Loucy (cell line): Measurements from ENCODE around the gene ZNF41.

Source experiments
- H2AFZ ChIP-seq: fragments of 200-600 bp; sonication (generic); 2 replicates; pipeline ENCODE4 v1.6.0; 2016; ENCODE audit warnings: antibody characterized with exemption, mild to moderate bottlenecking, low read length, moderate library complexity
- H3F3A ChIP-seq: fragments of 200-600 bp; 2 replicates; pipeline ENCODE4 v1.6.0; 2016; ENCODE audit warnings: antibody characterized with exemption, low read depth, mild to moderate bottlenecking
- H3K27me3 ChIP-seq: fragments of 200-600 bp; sonication (generic); 2 replicates; pipeline ENCODE4 v1.6.1; 2014; ENCODE audit warnings: low read length, mild to moderate bottlenecking; ENCODE audit not compliant: insufficient read depth, poor library complexity, severe bottlenecking
- H3K36me3 ChIP-seq: fragments of 200-600 bp; sonication (generic); 2 replicates; pipeline ENCODE4 v1.6.1; 2016; ENCODE audit warnings: low read length; ENCODE audit not compliant: insufficient read depth
- H3K4me1 ChIP-seq: fragments of 200-600 bp; sonication (generic); 2 replicates; pipeline ENCODE4 v1.5.1; 2014; ENCODE audit warnings: low read length, mild to moderate bottlenecking; ENCODE audit not compliant: insufficient read depth, poor library complexity, severe bottlenecking
- H3K4me2 ChIP-seq: fragments of 200-600 bp; sonication (generic); 2 replicates; pipeline ENCODE4 v1.6.0; 2014; ENCODE audit warnings: antibody characterized with exemption, low read length, low read depth, mild to moderate bottlenecking; ENCODE audit not compliant: poor library complexity, severe bottlenecking
- H3K4me3 ChIP-seq: fragments of 200-600 bp; sonication (generic); 2 replicates; pipeline ENCODE4 v1.5.1; 2014; ENCODE audit warnings: low read length, mild to moderate bottlenecking, mixed read lengths; ENCODE audit not compliant: poor library complexity, severe bottlenecking
- H3K79me2 ChIP-seq: fragments of 200-600 bp; sonication (generic); 2 replicates; pipeline ENCODE4 v1.6.1; 2014; ENCODE audit warnings: low read length; ENCODE audit not compliant: insufficient read depth
- H3K9ac ChIP-seq: fragments of 200-600 bp; sonication (generic); 2 replicates; pipeline ENCODE4 v1.6.0; 2014; ENCODE audit warnings: mild to moderate bottlenecking, low read depth, low read length, moderate library complexity; ENCODE audit not compliant: poor library complexity, severe bottlenecking
- H3K9me2 ChIP-seq: fragments of 200-600 bp; sonication (generic); replicated peaks from 2 replicates; pipeline ENCODE4 v1.6.1; 2016; ENCODE audit warnings: low read depth, low read length, mixed read lengths
- H3K9me3 ChIP-seq: fragments of 200-600 bp; sonication (generic); 2 replicates; pipeline ENCODE4 v1.6.1; 2014; ENCODE audit warnings: mild to moderate bottlenecking, antibody characterized with exemption, low read length, low read depth; ENCODE audit not compliant: insufficient read depth
- H4K20me1 ChIP-seq: fragments of 200-600 bp; sonication (generic); 2 replicates; pipeline ENCODE4 v1.6.0; 2014; ENCODE audit warnings: antibody characterized with exemption, low read length, mild to moderate bottlenecking; ENCODE audit not compliant: insufficient read depth, poor library complexity, severe bottlenecking
- EZH2phosphoT487 ChIP-seq: fragments of 200-600 bp; IDR thresholded peaks from 2 replicates; pipeline ENCODE4 v1.6.1; 2018; ENCODE audit warnings: antibody characterized with exemption, mild to moderate bottlenecking, moderate library complexity, borderline replicate concordance
- TF ChIP-seq, protein P1 (sequence below): fragments of 200-600 bp; sonication (generic); conservative IDR thresholded peaks from 2 replicates; pipeline ENCODE4 v1.5.1; 2014; ENCODE audit warnings: mild to moderate bottlenecking, antibody characterized with exemption, low read length

The ZNF41 gene

DNA sequence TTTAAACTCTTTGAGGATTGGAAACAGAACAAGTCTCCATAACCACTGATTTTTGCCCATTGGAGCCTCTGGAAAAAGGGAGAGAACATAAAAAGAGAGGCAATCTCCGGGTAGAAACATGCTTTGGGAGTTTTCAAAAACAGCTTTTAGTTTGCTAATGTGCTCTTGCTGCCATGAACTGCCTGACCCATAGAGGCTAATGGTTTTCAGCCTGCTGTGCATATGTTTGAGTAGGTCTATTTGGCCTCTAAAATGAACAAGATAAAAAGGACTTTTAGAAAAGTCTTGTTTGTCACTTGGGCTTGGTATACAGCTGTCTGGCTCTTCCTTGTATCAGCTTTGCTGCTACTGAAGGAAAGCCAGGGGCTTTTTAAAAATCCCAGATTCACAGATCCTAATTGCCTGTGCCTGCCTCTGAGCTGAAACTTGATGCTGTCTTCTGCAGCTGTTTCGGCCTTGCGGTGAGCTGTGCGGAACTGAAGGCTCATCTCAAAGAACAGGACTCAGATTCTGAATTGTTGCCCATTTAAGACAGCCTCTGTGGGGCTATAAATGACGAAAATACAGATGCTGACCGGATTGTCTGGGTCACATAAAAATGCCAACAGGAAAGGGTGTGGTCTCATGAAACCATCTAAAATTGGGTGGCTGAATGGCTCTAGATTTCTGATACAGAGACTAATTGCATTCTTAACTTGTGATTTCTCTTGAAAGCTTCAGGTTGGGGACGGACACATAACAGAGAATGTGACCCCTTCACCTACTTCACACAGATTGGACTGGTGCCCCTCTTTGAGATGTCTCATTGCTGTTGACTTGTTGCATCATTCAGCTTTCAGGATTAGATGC, 18.4 kb upstream of the ZNF41 start:
- Histone ChIP-seq H2AFZ (0 out of 2 replicates have a peak overlapping the region, but pooled peaks have one; percentile 23), H3K9me2 (no peaks in the 10 kb centered on the region), H3K27me3 (no peaks in the 10 kb centered on the region), H3K9ac (no peak overlapping the region), H3K9me3 (no peaks in the 10 kb centered on the region), H3K36me3 (no peaks in the 10 kb centered on the region), H3K4me1 (peaks cover 9% of the 10 kb centered on the region), H3K4me3 (no peak overlapping the region), H3K79me2 (no peaks in the 10 kb centered on the region), H4K20me1 (no peaks in the 10 kb centered on the region), H3K4me2 (peak overlapping the region; percentile 46), H3F3A (no peaks in the 10 kb centered on the region)
- TF ChIP-seq, protein P1, sequence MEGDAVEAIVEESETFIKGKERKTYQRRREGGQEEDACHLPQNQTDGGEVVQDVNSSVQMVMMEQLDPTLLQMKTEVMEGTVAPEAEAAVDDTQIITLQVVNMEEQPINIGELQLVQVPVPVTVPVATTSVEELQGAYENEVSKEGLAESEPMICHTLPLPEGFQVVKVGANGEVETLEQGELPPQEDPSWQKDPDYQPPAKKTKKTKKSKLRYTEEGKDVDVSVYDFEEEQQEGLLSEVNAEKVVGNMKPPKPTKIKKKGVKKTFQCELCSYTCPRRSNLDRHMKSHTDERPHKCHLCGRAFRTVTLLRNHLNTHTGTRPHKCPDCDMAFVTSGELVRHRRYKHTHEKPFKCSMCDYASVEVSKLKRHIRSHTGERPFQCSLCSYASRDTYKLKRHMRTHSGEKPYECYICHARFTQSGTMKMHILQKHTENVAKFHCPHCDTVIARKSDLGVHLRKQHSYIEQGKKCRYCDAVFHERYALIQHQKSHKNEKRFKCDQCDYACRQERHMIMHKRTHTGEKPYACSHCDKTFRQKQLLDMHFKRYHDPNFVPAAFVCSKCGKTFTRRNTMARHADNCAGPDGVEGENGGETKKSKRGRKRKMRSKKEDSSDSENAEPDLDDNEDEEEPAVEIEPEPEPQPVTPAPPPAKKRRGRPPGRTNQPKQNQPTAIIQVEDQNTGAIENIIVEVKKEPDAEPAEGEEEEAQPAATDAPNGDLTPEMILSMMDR: no peak
- TF ChIP-seq EZH2phosphoT487: no peak

DNA sequence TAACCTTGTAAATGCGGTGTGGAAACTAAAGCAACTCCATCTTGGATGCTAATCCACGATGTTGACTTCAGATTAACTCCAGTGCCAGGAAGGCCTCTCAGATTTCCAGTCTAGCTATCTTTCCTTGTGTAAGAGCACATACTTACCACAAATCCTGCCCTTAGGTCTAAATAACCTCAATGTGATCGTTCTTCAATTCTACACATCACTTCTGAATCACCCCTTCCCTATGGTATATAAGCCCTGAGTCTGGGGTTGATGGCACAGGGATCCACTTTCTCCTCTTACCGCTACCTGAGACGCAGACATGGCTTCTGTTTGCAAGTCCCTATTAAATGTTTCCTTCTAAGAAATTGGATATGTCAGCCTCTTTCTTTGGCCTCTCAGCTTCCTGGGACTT, 17.5 kb upstream of the ZNF41 start:
- no peaks in the 10 kb centered on the region for H3K79me2 ChIP-seq
- H3K4me1 ChIP-seq: peaks cover 9% of the 10 kb centered on the region
- no peak overlapping the region for H3K9ac ChIP-seq
- no peaks in the 10 kb centered on the region for H3K9me2 ChIP-seq
- no peaks in the 10 kb centered on the region for H4K20me1 ChIP-seq
- H2AFZ ChIP-seq: no peak overlapping the region
- H3K27me3 ChIP-seq: no peaks in the 10 kb centered on the region
- no peak for TF ChIP-seq EZH2phosphoT487
- TF ChIP-seq, protein P1: no peak
- H3K9me3 ChIP-seq: no peaks in the 10 kb centered on the region
- no peak overlapping the region for H3K4me2 ChIP-seq
- no peak overlapping the region for H3K4me3 ChIP-seq
- H3F3A ChIP-seq: no peaks in the 10 kb centered on the region
- no peaks in the 10 kb centered on the region for H3K36me3 ChIP-seq

DNA sequence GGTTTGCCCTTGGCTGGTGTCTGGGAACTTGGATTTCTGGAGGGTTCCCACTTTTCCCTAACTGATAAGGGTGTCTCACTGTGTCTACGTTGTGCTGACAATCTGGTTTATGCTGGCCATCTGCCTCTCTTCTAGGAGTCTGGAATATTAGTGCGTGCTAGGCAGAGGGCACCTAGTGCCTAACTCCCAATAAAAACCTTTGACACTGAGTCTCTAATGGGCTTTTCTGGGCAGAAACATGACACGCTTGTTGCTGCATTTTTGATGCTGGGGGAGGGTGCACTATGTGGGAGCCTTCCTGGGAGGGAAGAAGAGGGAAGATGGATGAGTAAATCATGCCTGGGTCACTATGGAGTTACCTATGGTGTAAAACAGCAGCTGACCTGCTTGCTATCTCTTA, 16.3 kb upstream of the ZNF41 start:
- H3K9me3 ChIP-seq: no peaks in the 10 kb centered on the region
- no peaks in the 10 kb centered on the region for H3K9me2 ChIP-seq
- H3K36me3 ChIP-seq: no peaks in the 10 kb centered on the region
- H3K79me2 ChIP-seq: no peaks in the 10 kb centered on the region
- TF ChIP-seq EZH2phosphoT487: no peak
- TF ChIP-seq, protein P1: no peak
- H3K4me2 ChIP-seq: no peak overlapping the region
- no peak overlapping the region for H3K9ac ChIP-seq
- no peak overlapping the region for H2AFZ ChIP-seq
- no peaks in the 10 kb centered on the region for H4K20me1 ChIP-seq
- H3F3A ChIP-seq: no peaks in the 10 kb centered on the region
- H3K4me3 ChIP-seq: no peak overlapping the region
- no peaks in the 10 kb centered on the region for H3K27me3 ChIP-seq
- peaks cover 9% of the 10 kb centered on the region for H3K4me1 ChIP-seq
